Fibroblast of lung (primary cell): ENCODE results near the gene CEP295NL.

ENCODE experiments used
- EZH2 ChIP-seq: IDR thresholded peaks from 2 replicates; pipeline ENCODE4 v1.5.1; 2012; ENCODE audit warnings: low read length, control low read depth, mild to moderate bottlenecking; ENCODE audit errors: missing control alignments
- TF ChIP-seq, protein P1 (sequence below), 2 donors: IDR thresholded peaks in 1 of 2; conservative IDR thresholded peaks in 1 of 2; 1 replicate in 1 of 2; 2 replicates in 1 of 2; pipeline ENCODE4 v1.5.1; 2011 to 2012; ENCODE audit warnings: low read length in 2 of 2, control low read depth in 1 of 2, inconsistent platforms in 1 of 2, low read depth in 1 of 2, mild to moderate bottlenecking in 1 of 2

DNA sequence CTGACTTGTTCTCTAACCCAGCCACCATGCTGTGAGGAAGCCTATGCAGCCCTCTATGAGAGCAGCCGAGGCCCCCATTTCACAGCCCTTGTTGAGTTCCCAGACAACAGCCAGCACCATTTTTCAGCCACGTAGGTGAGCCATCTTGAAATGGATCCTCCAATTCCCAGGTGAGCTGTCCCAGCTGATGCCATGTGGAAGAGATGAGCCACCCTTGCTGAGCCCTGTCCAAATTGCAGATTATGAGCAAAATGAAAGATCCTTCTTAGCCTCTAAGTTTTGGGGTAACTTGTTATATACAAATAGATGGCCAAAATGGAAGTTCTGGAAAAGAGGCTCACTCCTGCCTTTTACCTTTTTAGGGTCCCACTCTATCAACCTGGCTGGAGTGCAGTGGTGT, 47.9 kb upstream of the CEP295NL start:
- TF ChIP-seq, protein P1, sequence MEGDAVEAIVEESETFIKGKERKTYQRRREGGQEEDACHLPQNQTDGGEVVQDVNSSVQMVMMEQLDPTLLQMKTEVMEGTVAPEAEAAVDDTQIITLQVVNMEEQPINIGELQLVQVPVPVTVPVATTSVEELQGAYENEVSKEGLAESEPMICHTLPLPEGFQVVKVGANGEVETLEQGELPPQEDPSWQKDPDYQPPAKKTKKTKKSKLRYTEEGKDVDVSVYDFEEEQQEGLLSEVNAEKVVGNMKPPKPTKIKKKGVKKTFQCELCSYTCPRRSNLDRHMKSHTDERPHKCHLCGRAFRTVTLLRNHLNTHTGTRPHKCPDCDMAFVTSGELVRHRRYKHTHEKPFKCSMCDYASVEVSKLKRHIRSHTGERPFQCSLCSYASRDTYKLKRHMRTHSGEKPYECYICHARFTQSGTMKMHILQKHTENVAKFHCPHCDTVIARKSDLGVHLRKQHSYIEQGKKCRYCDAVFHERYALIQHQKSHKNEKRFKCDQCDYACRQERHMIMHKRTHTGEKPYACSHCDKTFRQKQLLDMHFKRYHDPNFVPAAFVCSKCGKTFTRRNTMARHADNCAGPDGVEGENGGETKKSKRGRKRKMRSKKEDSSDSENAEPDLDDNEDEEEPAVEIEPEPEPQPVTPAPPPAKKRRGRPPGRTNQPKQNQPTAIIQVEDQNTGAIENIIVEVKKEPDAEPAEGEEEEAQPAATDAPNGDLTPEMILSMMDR (conservative IDR thresholded peaks at IDR 0.05 in 1 of 2, IDR thresholded peaks at IDR 0.05 in 1 of 2; ENCODE audit: low read depth in 1 of 2, low read length in 2 of 2): no peak
- TF ChIP-seq EZH2: no peak
